Transverse colon (tissue), 4 donors: ENCODE data around the gene MALL. TPM values are rescaled to one million over a fixed set of nuclear protein-coding genes. Genes with fewer than 3 reads are reported as not detected.

Experiments
- DNase-seq: peaks from one replicate; pipeline ENCODE4 v3.0.0-alpha.2; 2019
- H3K27ac ChIP-seq, 4 donors: fragments of 200-600 bp; sonication (generic); 2 replicates each; pipeline ENCODE4 v1.5.1; 2016 to 2018; ENCODE audit warnings: inconsistent platforms in 4 of 4
- H3K27me3 ChIP-seq: fragments of 200-600 bp; sonication (generic); 2 replicates; pipeline ENCODE4 v1.5.1; 2017; ENCODE audit warnings: inconsistent platforms
- H3K36me3 ChIP-seq, 4 donors: fragments of 200-600 bp; sonication (generic); 2 replicates each; pipeline ENCODE4 v1.5.1; 2017 to 2019; ENCODE audit warnings: inconsistent platforms in 4 of 4
- H3K4me1 ChIP-seq, 4 donors: fragments of 200-600 bp; sonication (generic); 2 replicates each; pipeline ENCODE4 v1.5.1; 2017 to 2020; ENCODE audit warnings: inconsistent platforms in 4 of 4
- H3K4me3 ChIP-seq, 4 donors: fragments of 200-600 bp; sonication (generic); 1 replicate in 1 of 4; 2 replicates in 3 of 4; pipeline versions ENCODE4 v1.5.1 to v1.6.1; 2017 to 2019; ENCODE audit warnings: inconsistent platforms in 4 of 4
- H3K9me3 ChIP-seq, 2 donors: fragments of 200-600 bp; sonication (generic); 2 replicates each; pipeline ENCODE4 v1.5.1; 2017 to 2019; ENCODE audit warnings: inconsistent platforms in 2 of 2
- CTCF ChIP-seq, 5 experiments: fragments of 200-600 bp in 3 of 5; fragments of 450-650 bp in 2 of 5; sonication (generic) in 3 of 5; IDR thresholded peaks; 1 replicate in 2 of 5; 2 replicates in 3 of 5; pipeline ENCODE4 v1.5.1; 2016 to 2017; ENCODE audit warnings: antibody characterized with exemption in 5 of 5, inconsistent platforms in 3 of 5, mild to moderate bottlenecking in 2 of 5, moderate library complexity in 1 of 5
- EP300 ChIP-seq: sonication (generic); formaldehyde crosslinking; IDR thresholded peaks from one replicate; pipeline ENCODE4 v1.6.1; 2017; ENCODE audit warnings: antibody characterized with exemption, low read depth
- POLR2A ChIP-seq: fragments of 450-650 bp; IDR thresholded peaks from one replicate; pipeline ENCODE4 v1.6.1; 2016; ENCODE audit warnings: antibody characterized with exemption, mild to moderate bottlenecking, moderate library complexity
- POLR2AphosphoS5 ChIP-seq, 3 donors: sonication (generic); formaldehyde crosslinking; IDR thresholded peaks; one replicate each; pipeline ENCODE4 v1.6.1; 2016; ENCODE audit warnings: antibody characterized with exemption in 3 of 3
- WGBS, 2 donors: methylation state at CpG; one replicate each; pipeline ENCODE4 v1.1.5; 2018; ENCODE audit warnings: low coverage in 1 of 2; 5-methylcytosine and 5-hydroxymethylcytosine counted together
- in situ Hi-C, 4 donors: fragments of 200-750 bp; cut with MboI; loops; one replicate each; pipeline versions ENCODE4 v1.15.0 to v1.15.1; 2017; ENCODE audit warnings: low sequenced_read_pairs in 3 of 4, low pct_ligation_motif_present in 1 of 4, low pct_unique_long_range_greater_than_20kb in 1 of 4
- intact Hi-C: fragments of 100-400 bp; cut with DNase I; formaldehyde crosslinking; loops from one replicate; pipeline ENCODE4 v1.15.1; 2023; ENCODE audit warnings: low total_unique reads
- total RNA-seq, 4 donors: library from RNA; depleted of rRNA; stranded (reverse); fragments of >200 nt; gene quantifications; one replicate each; pipeline ENCODE4 v1.1.0, GENCODE V29; 2016

MALL gene
- total RNA-seq, 4 donors from 2014 or later = 205 to 499 (median 299) TPM

GRCh38 chr2:110143982-110144381 is 28.4 kb upstream of the MALL start:
- Histone ChIP-seq H3K27me3 (no peaks in the 10 kb centered on the region), H3K4me1 (no peaks in the 10 kb centered on the region), H3K27ac (no peak overlapping the region), H3K4me3 (no peak overlapping the region), H3K9me3 (no peaks in the 10 kb centered on the region), H3K36me3 (no peaks in the 10 kb centered on the region)
- in situ Hi-C loops (no loop called here), intact Hi-C loops (no loop called here)
- TF ChIP-seq EP300 = no peak
- no peak for DNase-seq

GRCh38 chr2:110140401-110140800 is 24.8 kb upstream of the MALL start:
- intact Hi-C loops = no loop called here
- H3K9me3 ChIP-seq = no peaks in the 10 kb centered on the region
- no peak for DNase-seq
- no peaks in the 10 kb centered on the region for H3K4me1 ChIP-seq
- 77 to 100% methylated on average over 1 of the region's 1 CpG for WGBS, 2 donors
- TF ChIP-seq POLR2AphosphoS5 (IDR thresholded peaks at IDR 0.05) (no peak), CTCF (IDR thresholded peaks at IDR 0.05) (no peak), POLR2A (no peak), EP300 (no peak)
- no peaks in the 10 kb centered on the region for H3K27me3 ChIP-seq
- in situ Hi-C loops = no loop called here
- H3K4me3 ChIP-seq = no peak overlapping the region
- H3K27ac ChIP-seq = no peak overlapping the region
- H3K36me3 ChIP-seq = no peaks in the 10 kb centered on the region

- in situ Hi-C loops = no loop called here
- DNase-seq = no peak
- Histone ChIP-seq H3K27ac (no peak overlapping the region), H3K4me1 (no peaks in the 10 kb centered on the region), H3K36me3 (no peaks in the 10 kb centered on the region), H3K27me3 (no peaks in the 10 kb centered on the region), H3K4me3 (no peak overlapping the region), H3K9me3 (no peaks in the 10 kb centered on the region)
- intact Hi-C loops = no loop called here
- TF ChIP-seq POLR2A (no peak), EP300 (no peak), CTCF (IDR thresholded peaks at IDR 0.05) (no peak), POLR2AphosphoS5 (IDR thresholded peaks at IDR 0.05) (no peak)
Observed at GRCh38 chr2:110134025-110134424, 18.4 kb upstream of the MALL start.

- in situ Hi-C loops = no loop called here
- Histone ChIP-seq H3K4me1 (no peaks in the 10 kb centered on the region), H3K9me3 (no peaks in the 10 kb centered on the region), H3K27me3 (no peaks in the 10 kb centered on the region), H3K36me3 (no peaks in the 10 kb centered on the region), H3K27ac (no peak overlapping the region), H3K4me3 (no peak overlapping the region)
- WGBS, 2 donors = 79 to 82% methylated on average over 1 to 2 of the region's 2 CpGs
- TF ChIP-seq CTCF (IDR thresholded peaks at IDR 0.05) = no peak
- no peak for TF ChIP-seq POLR2AphosphoS5 (IDR thresholded peaks at IDR 0.05)
- no peak for TF ChIP-seq POLR2A
- no peak for TF ChIP-seq EP300
- no peak for DNase-seq
- intact Hi-C loops = no loop called here
Observed at GRCh38 chr2:110131166-110131565, 15.5 kb upstream of the MALL start.

GRCh38 chr2:110130757-110131156 is 15.1 kb upstream of the MALL start:
- H3K4me1 ChIP-seq = no peaks in the 10 kb centered on the region
- 77 to 92% methylated on average over 2 of the region's 2 CpGs for WGBS, 2 donors
- no peaks in the 10 kb centered on the region for H3K9me3 ChIP-seq
- TF ChIP-seq EP300 (no peak), CTCF (IDR thresholded peaks at IDR 0.05) (no peak), POLR2A (no peak), POLR2AphosphoS5 (IDR thresholded peaks at IDR 0.05) (no peak)
- in situ Hi-C loops = no loop called here
- no peak overlapping the region for H3K4me3 ChIP-seq
- intact Hi-C loops = no loop called here
- H3K36me3 ChIP-seq = no peaks in the 10 kb centered on the region
- H3K27ac ChIP-seq = no peak overlapping the region
- no peak for DNase-seq
- no peaks in the 10 kb centered on the region for H3K27me3 ChIP-seq
